IPS-15b (cell line): ENCODE data around the gene DBP.
A peak's percentile ranks its signal among the peaks of the same experiment; 100 is the strongest.

Experiments
- H3K27me3 ChIP-seq: one replicate; pipeline ENCODE4 v1.6.1; 2013; ENCODE audit warnings: low read length; ENCODE audit not compliant: control insufficient read depth, insufficient read depth
- H3K36me3 ChIP-seq: one replicate; pipeline ENCODE4 v1.6.1; 2013; ENCODE audit warnings: low read length; ENCODE audit not compliant: control insufficient read depth, insufficient read depth
- H3K4me1 ChIP-seq: one replicate; pipeline ENCODE4 v1.6.1; 2013; ENCODE audit warnings: mild to moderate bottlenecking, low read length; ENCODE audit not compliant: control insufficient read depth, insufficient read depth
- H3K4me3 ChIP-seq: one replicate; pipeline ENCODE4 v1.5.1; 2013; ENCODE audit warnings: low read depth, low read length
- H3K9ac ChIP-seq: one replicate; pipeline ENCODE4 v1.6.1; 2013; ENCODE audit warnings: low read depth, mild to moderate bottlenecking, low read length
- H3K9me3 ChIP-seq: one replicate; pipeline ENCODE4 v1.6.1; 2013; ENCODE audit warnings: mild to moderate bottlenecking, low read length; ENCODE audit not compliant: control insufficient read depth, insufficient read depth

DBP gene

DNA sequence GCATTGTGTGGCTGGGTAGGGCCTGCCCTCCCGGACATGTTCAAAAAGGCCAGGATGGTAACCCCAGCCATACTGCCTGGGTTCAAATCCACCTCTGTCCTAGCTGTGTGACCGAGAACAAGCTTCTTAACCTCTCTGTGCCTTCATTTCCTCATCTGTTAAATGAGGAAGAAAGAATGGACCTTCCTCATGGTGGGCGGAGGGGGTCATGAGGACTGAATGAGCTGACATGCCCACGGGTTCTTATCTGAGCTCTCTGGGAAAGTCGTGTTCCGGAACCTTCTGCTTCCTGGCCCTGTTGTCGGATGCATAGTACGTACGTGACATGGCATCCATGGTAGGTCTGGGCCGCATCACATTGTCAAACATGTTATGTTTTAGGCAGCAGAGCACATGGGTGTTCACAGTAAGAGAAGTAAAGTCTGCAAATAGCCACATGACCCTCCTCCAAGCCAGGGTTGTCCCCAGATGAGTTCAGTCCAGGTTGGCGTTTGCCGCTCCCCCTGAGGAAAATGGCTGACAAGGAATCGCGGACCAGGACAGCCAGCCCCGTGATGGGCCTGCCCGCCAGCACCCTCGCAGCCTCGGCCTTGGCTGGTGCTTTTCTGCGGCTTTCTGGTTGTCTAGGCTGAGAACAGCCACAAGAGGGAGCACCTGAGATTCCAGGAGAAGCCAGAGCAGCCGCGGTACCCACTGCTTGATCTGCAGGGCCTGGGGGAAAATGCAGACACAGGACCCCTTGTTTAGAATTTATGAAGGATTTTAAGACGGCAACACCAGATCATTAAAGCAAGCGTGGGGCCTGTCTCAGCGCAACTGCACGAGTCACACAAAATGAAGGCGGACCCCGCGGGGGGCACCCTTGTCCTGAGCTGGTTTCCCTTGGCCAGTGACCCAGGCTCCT is 38.0 kb upstream of the DBP start:
- H3K9ac ChIP-seq: no peak overlapping the region
- H3K4me3 ChIP-seq: no peak overlapping the region
- no peaks in the 10 kb centered on the region for H3K36me3 ChIP-seq
- peaks cover 8% of the 10 kb centered on the region for H3K27me3 ChIP-seq
- peaks cover 13% of the 10 kb centered on the region for H3K4me1 ChIP-seq
- H3K9me3 ChIP-seq: no peaks in the 10 kb centered on the region

DNA sequence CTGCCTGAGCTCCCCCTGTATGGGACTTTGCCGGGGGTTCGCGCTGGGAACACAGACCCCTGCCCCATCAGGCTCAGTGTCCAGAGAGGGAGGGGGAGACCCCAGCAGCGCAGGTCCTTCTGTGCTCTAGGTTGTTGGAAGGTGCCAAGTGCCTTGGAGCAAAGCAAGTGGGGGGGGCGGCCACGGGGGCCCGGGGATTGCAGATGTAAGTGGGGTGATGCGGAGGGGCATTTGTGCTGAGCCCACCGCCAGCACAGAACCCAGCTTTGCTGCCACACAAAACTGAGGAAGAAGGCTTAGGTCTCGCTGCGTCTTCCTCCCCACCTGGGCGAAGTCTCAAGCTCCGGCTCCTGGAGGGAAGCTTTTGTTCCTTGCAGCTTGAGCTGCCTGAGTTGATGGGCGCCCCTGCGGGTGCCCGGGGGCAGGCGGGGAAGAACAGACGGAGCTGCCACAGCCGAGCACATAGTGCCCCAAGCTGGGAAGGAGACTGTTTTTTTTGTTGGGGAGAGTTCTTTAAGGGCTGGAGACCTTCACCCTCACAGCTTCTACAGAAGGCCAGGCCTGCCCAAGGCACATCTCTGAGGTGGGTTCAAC is 37.1 kb upstream of the DBP start:
- Histone ChIP-seq H3K9ac (no peak overlapping the region), H3K9me3 (no peaks in the 10 kb centered on the region), H3K27me3 (peaks cover 8% of the 10 kb centered on the region), H3K4me1 (peaks cover 13% of the 10 kb centered on the region), H3K4me3 (peak overlapping the region; percentile 13), H3K36me3 (no peaks in the 10 kb centered on the region)

DNA sequence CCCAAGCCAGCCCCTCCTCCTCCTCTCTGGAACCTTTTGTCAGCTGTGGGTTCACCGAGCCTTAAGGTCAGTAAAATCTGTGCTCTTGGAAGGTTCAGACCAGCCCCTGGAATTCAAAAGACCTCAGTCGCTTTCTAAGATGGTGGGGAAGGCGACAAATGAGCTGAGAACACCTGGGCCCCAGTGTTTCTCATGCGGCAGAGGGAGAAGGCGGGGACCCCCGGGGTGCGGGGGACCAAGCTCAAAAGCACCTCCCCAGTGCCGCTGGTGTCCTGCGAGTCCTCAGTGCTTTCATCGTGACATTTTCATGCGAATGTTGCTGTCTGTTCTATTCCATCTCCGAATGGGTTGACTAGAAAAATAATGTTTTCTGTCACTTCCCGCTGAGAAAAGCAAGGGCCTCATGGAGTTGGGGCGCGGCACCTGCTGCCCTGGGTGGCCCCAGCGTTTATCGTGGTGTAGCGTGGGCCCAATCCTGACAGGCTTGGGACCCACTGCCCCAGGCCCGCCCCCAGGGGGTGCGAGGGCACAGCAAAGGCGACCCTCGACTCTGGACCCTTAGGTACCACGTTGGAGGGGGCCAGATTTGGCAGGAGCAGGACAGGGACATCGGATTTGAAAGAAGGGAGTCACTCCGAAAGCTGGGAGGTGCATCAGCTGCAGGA is 36.4 kb upstream of the DBP start:
- Histone ChIP-seq H3K4me1 (peaks cover 13% of the 10 kb centered on the region), H3K9me3 (no peaks in the 10 kb centered on the region), H3K4me3 (peak overlapping the region; percentile 30), H3K27me3 (peaks cover 8% of the 10 kb centered on the region), H3K36me3 (no peaks in the 10 kb centered on the region), H3K9ac (no peak overlapping the region)

DNA sequence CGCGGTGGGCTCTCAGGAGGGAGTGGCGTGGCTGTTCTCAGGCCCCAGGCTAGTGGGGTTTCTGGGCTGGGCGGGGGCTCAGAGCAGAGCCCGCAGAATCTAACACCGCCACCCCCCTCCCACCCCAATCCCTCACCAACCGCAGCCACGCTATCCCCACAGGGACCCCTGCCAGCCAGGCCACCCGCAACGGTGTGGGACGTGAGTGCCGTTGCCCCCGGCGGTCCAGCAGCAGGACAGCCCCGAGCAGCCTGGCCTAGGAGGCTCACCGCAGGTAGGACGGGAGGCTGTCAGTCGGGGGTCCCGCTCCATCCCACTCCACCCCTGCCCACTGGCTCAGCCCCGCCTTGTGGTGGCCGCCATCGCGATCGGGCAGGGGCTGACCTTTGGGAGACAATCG is 35.8 kb upstream of the DBP start, which contains the start of gene NTN5:
Gene NTN5 (minus strand): TSS at position 24 of the 400 bp plus-strand sequence. CDS start 2,031 bp downstream, outside the sequence.
- Histone ChIP-seq H3K36me3 (no peaks in the 10 kb centered on the region), H3K9ac (no peak within 1 kb of the TSS), H3K4me1 (peaks cover 13% of the 10 kb centered on the region), H3K4me3 (peak within 1 kb of the TSS; percentile 30), H3K9me3 (no peaks in the 10 kb centered on the region), H3K27me3 (peaks cover 8% of the 10 kb centered on the region)

DNA sequence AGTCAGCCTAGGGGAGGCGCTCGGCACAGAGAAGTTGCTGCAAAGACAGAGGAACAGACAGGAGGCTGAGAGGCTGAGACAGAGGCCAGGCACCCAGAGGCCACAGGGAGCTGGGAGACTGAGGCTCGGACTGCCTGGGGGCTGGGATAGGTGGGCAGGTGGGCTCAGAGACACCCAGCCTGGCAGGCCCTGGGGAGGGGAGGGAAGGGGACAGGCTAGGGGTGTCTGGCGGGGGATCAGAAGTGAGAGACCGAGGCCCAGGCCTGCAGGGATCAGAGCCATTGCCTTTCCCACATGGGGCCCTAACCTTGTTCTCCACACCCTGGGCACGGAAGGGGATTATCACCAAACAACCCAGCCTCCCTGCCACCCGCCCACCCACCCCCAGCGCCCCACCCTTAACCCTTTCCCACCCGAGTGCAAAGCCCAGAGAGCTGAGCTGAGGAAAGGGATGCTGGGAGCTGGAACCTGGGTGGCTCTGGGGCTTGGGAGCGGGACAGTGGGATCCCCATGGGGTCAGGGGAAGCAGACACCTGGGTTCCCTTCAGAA is 34.3 kb upstream of the DBP start:
- Histone ChIP-seq H3K4me3 (no peak overlapping the region), H3K27me3 (peaks cover 8% of the 10 kb centered on the region), H3K36me3 (no peaks in the 10 kb centered on the region), H3K9ac (no peak overlapping the region), H3K4me1 (peaks cover 13% of the 10 kb centered on the region), H3K9me3 (no peaks in the 10 kb centered on the region)

DNA sequence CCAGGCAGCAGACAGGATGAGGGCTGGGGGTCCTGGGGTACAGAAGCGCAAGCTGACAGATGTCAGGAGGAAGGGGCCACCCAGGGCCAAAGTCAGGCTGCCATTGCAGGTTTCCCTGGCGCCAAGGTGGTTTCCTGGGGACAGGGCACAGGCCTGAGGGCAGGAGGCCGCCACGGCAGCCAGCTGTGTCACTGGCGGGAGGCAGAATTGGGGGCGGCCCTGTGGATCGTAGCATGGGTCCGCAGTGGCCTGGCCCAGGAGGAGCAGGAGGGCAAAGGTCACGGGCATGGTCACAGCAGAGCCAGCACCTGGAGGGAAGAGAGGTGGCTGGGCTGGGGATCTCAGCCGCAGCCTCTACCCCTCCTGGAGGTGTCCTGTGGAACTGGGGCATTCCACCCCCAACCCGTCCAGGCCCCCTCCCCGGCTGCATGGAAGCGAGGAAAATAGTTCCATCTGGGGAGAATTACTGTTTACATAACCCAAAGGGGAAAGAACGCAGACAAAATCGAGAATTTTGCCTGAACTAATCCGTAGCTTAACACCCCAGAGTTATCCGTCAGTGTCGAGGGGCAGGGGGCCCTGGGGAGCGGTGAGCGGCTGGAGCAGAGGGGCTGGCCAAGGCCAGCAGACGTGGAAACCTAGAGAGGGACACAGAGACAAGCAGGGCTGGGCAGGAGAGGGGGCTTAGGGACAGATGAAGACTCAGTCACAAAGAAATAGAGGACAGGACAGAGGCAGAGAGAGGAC is 33.7 kb upstream of the DBP start:
- Histone ChIP-seq H3K4me1 (peaks cover 13% of the 10 kb centered on the region), H3K9me3 (no peaks in the 10 kb centered on the region), H3K27me3 (peaks cover 8% of the 10 kb centered on the region), H3K36me3 (no peaks in the 10 kb centered on the region), H3K9ac (no peak overlapping the region), H3K4me3 (no peak overlapping the region)

DNA sequence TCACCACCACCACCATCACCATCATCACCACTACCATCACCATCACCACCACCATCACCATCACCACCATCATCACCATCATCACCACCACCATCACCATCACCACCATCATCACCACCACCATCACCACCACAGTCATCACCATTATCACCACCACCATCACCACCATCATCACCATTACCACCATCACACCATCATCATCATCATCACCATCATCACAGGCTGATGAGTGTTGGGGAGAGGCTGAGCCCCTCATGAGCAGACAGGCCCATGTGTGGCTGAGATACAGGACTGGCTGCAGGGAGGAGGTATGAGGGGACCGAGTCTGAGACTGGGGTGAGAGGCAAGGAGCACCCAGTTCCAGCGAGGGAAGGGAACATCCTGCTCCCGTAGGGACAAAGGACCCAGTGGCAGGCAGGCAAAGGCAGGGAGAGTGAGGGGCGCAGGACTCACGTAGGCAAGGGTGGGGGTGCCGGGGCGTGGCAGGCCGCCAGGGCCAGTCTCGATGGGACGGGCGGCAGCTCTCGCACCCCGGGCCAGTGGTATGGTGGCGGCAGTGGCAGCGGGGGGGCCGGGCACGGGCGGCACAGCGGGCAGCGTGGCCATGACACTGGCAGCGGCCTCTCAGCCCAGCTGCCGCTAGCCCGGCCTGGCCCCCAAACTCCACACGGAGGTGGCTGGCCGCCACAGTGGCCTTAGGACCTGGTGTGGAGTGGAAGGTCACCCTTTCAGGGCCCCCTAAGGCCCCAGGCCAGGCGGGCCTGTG is 32.9 kb upstream of the DBP start:
- Histone ChIP-seq H3K9me3 (no peaks in the 10 kb centered on the region), H3K4me1 (peaks cover 11% of the 10 kb centered on the region), H3K9ac (no peak overlapping the region), H3K27me3 (peaks cover 8% of the 10 kb centered on the region), H3K4me3 (no peak overlapping the region), H3K36me3 (no peaks in the 10 kb centered on the region)

DNA sequence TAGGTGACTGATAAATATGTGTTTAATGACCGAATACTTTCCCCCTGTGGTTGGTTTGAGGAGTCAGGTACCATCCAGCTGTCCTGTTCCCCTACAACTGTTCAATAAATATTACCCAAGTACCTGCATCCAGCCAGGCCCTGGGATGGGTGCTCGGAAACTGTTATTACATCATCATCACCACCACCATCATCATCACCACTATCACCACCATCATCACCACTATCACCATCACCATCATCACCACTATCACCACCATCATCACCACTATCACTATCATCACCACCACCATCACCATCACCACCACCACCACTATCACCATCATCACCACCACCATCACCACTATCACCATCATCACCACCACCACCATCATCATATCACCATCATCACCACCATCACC is 31.6 kb upstream of the DBP start:
- Histone ChIP-seq H3K4me1 (peaks cover 4% of the 10 kb centered on the region), H3K4me3 (no peak overlapping the region), H3K27me3 (no peaks in the 10 kb centered on the region), H3K36me3 (no peaks in the 10 kb centered on the region), H3K9me3 (no peaks in the 10 kb centered on the region), H3K9ac (no peak overlapping the region)

DNA sequence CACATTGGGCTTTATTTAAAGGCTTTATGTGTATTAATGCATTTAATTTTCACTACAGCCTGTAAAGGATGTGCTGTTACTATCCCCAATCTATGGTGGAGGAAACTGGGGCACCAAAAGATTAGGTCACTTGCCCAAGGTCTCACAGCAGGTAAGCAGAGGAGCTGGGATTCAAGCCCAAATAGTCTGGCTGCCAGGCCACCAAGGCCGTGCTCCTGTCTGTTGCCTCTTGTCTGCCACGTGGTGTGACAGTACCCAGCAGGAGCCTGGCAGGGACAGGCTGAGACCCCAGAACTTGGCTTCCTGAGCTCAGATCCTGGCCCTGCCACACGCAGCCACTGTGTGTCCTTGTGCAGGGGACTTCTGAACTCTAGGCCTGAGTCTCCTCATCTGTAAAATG is 31.2 kb upstream of the DBP start:
- Histone ChIP-seq H3K4me3 (no peak overlapping the region), H3K9ac (no peak overlapping the region)

DNA sequence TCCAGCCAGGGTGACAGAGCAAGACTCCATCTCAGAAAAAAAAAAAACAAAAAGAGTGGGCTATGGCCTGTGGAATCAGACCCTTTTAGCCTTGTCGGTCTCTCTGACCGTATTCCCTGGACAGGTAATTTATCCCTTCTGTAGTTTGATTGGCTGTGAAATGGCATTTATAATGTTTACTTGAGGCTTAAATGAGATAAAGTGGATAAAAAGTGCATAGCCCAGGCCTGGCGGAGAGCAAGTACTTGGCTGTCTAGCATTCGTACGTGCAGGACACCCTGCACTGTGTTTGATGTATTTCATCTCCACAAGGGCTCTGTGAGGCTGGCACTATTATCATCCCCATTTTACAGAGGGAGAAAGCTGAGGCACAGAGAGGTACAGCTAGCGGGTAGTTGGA is 28.6 kb upstream of the DBP start:
- Histone ChIP-seq H3K9ac (no peak overlapping the region), H3K9me3 (no peaks in the 10 kb centered on the region), H3K36me3 (no peaks in the 10 kb centered on the region), H3K4me3 (no peak overlapping the region), H3K27me3 (no peaks in the 10 kb centered on the region), H3K4me1 (peaks cover 2% of the 10 kb centered on the region)

More for the DNA sequence above, 31.2 kb upstream of the DBP start:
- no peaks in the 10 kb centered on the region for H3K4me1 ChIP-seq
- H3K27me3 ChIP-seq: no peaks in the 10 kb centered on the region
- H3K9me3 ChIP-seq: no peaks in the 10 kb centered on the region
- H3K36me3 ChIP-seq: no peaks in the 10 kb centered on the region
